Suprapubic skin (tissue), 4 donors: ENCODE data around the gene MRPL10. TPM values are rescaled to one million over a fixed set of nuclear protein-coding genes. Genes with fewer than 3 reads are reported as not detected.

Experiments used
- DNase-seq, 2 donors: peaks; one replicate each; pipeline ENCODE4 v3.0.0-alpha.2; 2019; ENCODE audit warnings: low spot score in 2 of 2
- H3K27ac ChIP-seq: fragments of 200-600 bp; sonication (generic); one replicate; pipeline ENCODE4 v1.5.1; 2019
- H3K27me3 ChIP-seq: fragments of 200-600 bp; sonication (generic); one replicate; pipeline ENCODE4 v1.5.1; 2019
- H3K36me3 ChIP-seq: fragments of 200-600 bp; sonication (generic); one replicate; pipeline ENCODE4 v1.5.1; 2019
- H3K4me1 ChIP-seq: fragments of 200-600 bp; sonication (generic); one replicate; pipeline ENCODE4 v1.5.1; 2019
- H3K4me3 ChIP-seq: fragments of 200-600 bp; sonication (generic); one replicate; pipeline ENCODE4 v1.5.1; 2019; ENCODE audit warnings: mild to moderate bottlenecking
- H3K9me3 ChIP-seq: fragments of 200-600 bp; sonication (generic); one replicate; pipeline ENCODE4 v1.5.1; 2019
- CTCF ChIP-seq, 2 donors: fragments of 200-600 bp in 1 of 2; fragments of 450-650 bp in 1 of 2; sonication (generic) in 1 of 2; IDR thresholded peaks; one replicate each; pipeline ENCODE4 v1.5.1; 2016 to 2019; ENCODE audit warnings: antibody characterized with exemption in 2 of 2, mild to moderate bottlenecking in 1 of 2, moderate library complexity in 1 of 2
- EP300 ChIP-seq: sonication (generic); formaldehyde crosslinking; IDR thresholded peaks from one replicate; pipeline ENCODE4 v1.6.1; 2017; ENCODE audit warnings: antibody characterized with exemption
- POLR2A ChIP-seq, 2 donors: fragments of 450-650 bp; IDR thresholded peaks; one replicate each; pipeline ENCODE4 v1.6.1; 2017; ENCODE audit warnings: antibody characterized with exemption in 2 of 2, mild to moderate bottlenecking in 2 of 2, moderate library complexity in 2 of 2
- POLR2AphosphoS5 ChIP-seq, 3 donors: sonication (generic); formaldehyde crosslinking; IDR thresholded peaks; one replicate each; pipeline ENCODE4 v1.6.1; 2017; ENCODE audit warnings: antibody characterized with exemption in 3 of 3
- WGBS: methylation state at CpG from one replicate; pipeline ENCODE4 v1.1.5; 2018; 5-methylcytosine and 5-hydroxymethylcytosine counted together
- total RNA-seq, 4 donors: library from RNA; depleted of rRNA; stranded (reverse); fragments of >200 nt; gene quantifications; one replicate each; pipeline ENCODE4 v1.1.0, GENCODE V29; 2016

The MRPL10 gene
- total RNA-seq, 4 donors from 2014 or later, result 27.7 to 33.8 (median 31.2) TPM

GRCh38 chr17:47818002-47818695, 13.2 kb downstream of the MRPL10 start:
- H3K27me3 ChIP-seq, result no peaks in the 10 kb centered on the region
- H3K36me3 ChIP-seq, result peaks cover 51% of the 10 kb centered on the region
- TF ChIP-seq EP300 (no peak), POLR2A (IDR thresholded peaks at IDR 0.05) (no peak), POLR2AphosphoS5 (IDR thresholded peaks at IDR 0.05) (no peak), CTCF (IDR thresholded peaks at IDR 0.05) (no peak)
- no peak overlapping the region for H3K27ac ChIP-seq
- 38% methylated on average over 1 of the region's 11 CpGs for WGBS
- H3K9me3 ChIP-seq, result no peaks in the 10 kb centered on the region
- no peak for DNase-seq
- H3K4me3 ChIP-seq, result no peak overlapping the region
- peaks cover 23% of the 10 kb centered on the region for H3K4me1 ChIP-seq

GRCh38 chr17:47816947-47817346, 14.4 kb downstream of the MRPL10 start:
- WGBS, result 96% methylated on average over 10 of the region's 10 CpGs
- Histone ChIP-seq H3K9me3 (no peaks in the 10 kb centered on the region), H3K27ac (no peak overlapping the region), H3K4me3 (no peak overlapping the region), H3K4me1 (peaks cover 19% of the 10 kb centered on the region), H3K36me3 (peaks cover 54% of the 10 kb centered on the region), H3K27me3 (no peaks in the 10 kb centered on the region)
- no peak for TF ChIP-seq EP300
- TF ChIP-seq POLR2A (IDR thresholded peaks at IDR 0.05), result no peak
- no peak for TF ChIP-seq CTCF (IDR thresholded peaks at IDR 0.05)
- TF ChIP-seq POLR2AphosphoS5 (IDR thresholded peaks at IDR 0.05), result no peak
- peak in 1 of 2 donors; percentile 44 for DNase-seq

- WGBS, result 92% methylated on average over 14 of the region's 21 CpGs
- H3K36me3 ChIP-seq, result peaks cover 54% of the 10 kb centered on the region
- H3K27me3 ChIP-seq, result no peaks in the 10 kb centered on the region
- H3K4me3 ChIP-seq, result no peak overlapping the region
- TF ChIP-seq POLR2A (IDR thresholded peaks at IDR 0.05), result no peak
- no peak for TF ChIP-seq EP300
- TF ChIP-seq POLR2AphosphoS5 (IDR thresholded peaks at IDR 0.05), result no peak
- no peak for TF ChIP-seq CTCF (IDR thresholded peaks at IDR 0.05)
- no peaks in the 10 kb centered on the region for H3K9me3 ChIP-seq
- peaks cover 13% of the 10 kb centered on the region for H3K4me1 ChIP-seq
- peak in 1 of 2 donors; percentile 61 for DNase-seq
- no peak overlapping the region for H3K27ac ChIP-seq
Observed at GRCh38 chr17:47816111-47816735, 15.1 kb downstream of the MRPL10 start.

GRCh38 chr17:47815106-47815918, 16.0 kb downstream of the MRPL10 start:
- H3K27ac ChIP-seq, result no peak overlapping the region

More at GRCh38 chr17:47815106-47815918, 16.0 kb downstream of the MRPL10 start:
- TF ChIP-seq CTCF (IDR thresholded peaks at IDR 0.05) (no peak), EP300 (no peak), POLR2AphosphoS5 (IDR thresholded peaks at IDR 0.05) (no peak), POLR2A (IDR thresholded peaks at IDR 0.05) (no peak)
- Histone ChIP-seq H3K9me3 (no peaks in the 10 kb centered on the region), H3K4me3 (no peak overlapping the region), H3K27me3 (no peaks in the 10 kb centered on the region), H3K4me1 (peaks cover 15% of the 10 kb centered on the region), H3K36me3 (peaks cover 57% of the 10 kb centered on the region)
- WGBS, result 95% methylated on average over 21 of the region's 21 CpGs
- DNase-seq, result peak in 1 of 2 donors; percentile 35
